CD4-positive, alpha-beta memory T cell (primary cell): ENCODE results near the gene ATP8A1. TPM values are rescaled to one million over a fixed set of nuclear protein-coding genes. Genes with fewer than 3 reads are reported as not detected.
"Not testable (repeated sequence)": the region's sequence is repeated elsewhere in the genome, so short reads cannot be mapped to it uniquely, and the experiment has no call there.

Source experiments
- CTCF ChIA-PET: fragments of 350-600 bp; sonication (Branson Sonifier 250); formaldehyde crosslinking; loops from one replicate; lab custom pipeline; 2021; ENCODE audit warnings: inconsistent platforms; ENCODE audit not compliant: partially characterized antibody; lab: Charles Lee
- POLR2A ChIA-PET: fragments of 350-600 bp; sonication (Branson Sonifier 250); formaldehyde crosslinking; loops from one replicate; lab custom pipeline; 2021; ENCODE audit not compliant: partially characterized antibody; lab: Charles Lee
- DNase-seq, 5 donors: peaks; one replicate each; pipeline versions ENCODE4 v3.0.0 to v3.0.0-alpha.2; 2020 to 2022; ENCODE audit warnings: mixed read lengths in 1 of 5
- H3K27ac ChIP-seq: one replicate; pipeline ENCODE4 v1.7.0; 2013; ENCODE audit warnings: low read depth, low read length
- H3K27me3 ChIP-seq: 2 replicates; pipeline ENCODE4 v1.7.0; 2013; ENCODE audit warnings: mild to moderate bottlenecking, low read length, moderate library complexity; ENCODE audit not compliant: insufficient read depth
- H3K36me3 ChIP-seq: 2 replicates; pipeline ENCODE4 v1.7.0; 2013; ENCODE audit warnings: mild to moderate bottlenecking, low read length, moderate library complexity; ENCODE audit not compliant: insufficient read depth
- H3K4me1 ChIP-seq: 2 replicates; pipeline ENCODE4 v1.7.0; 2013; ENCODE audit warnings: mild to moderate bottlenecking, low read length, moderate library complexity; ENCODE audit not compliant: insufficient read depth
- H3K4me3 ChIP-seq, 2 donors: one replicate each; pipeline ENCODE4 v1.7.0; 2013; ENCODE audit warnings: low read length in 2 of 2, mild to moderate bottlenecking in 1 of 2
- H3K9me3 ChIP-seq, 2 donors: one replicate each; pipeline ENCODE4 v1.7.0; 2013; ENCODE audit warnings: low read length in 2 of 2, control low read depth in 1 of 2; ENCODE audit not compliant: control insufficient read depth in 1 of 2
- H3K27ac Mint-ChIP-seq, 7 donors: one replicate each; pipeline ENCODE4 v1.8.0; 2020 to 2021; ENCODE audit warnings: mixed read lengths in 7 of 7, mild to moderate bottlenecking in 6 of 7, inconsistent platforms in 3 of 7, moderate library complexity in 3 of 7
- H3K27me3 Mint-ChIP-seq, 2 donors: one replicate each; pipeline ENCODE4 v1.8.0; 2020 to 2021; ENCODE audit warnings: mixed read lengths in 2 of 2
- H3K36me3 Mint-ChIP-seq, 2 donors: one replicate each; pipeline ENCODE4 v1.8.0; 2020 to 2021; ENCODE audit warnings: mixed read lengths in 2 of 2, inconsistent platforms in 1 of 2, mild to moderate bottlenecking in 1 of 2
- H3K4me1 Mint-ChIP-seq, 4 donors: one replicate each; pipeline ENCODE4 v1.8.0; 2020 to 2021; ENCODE audit warnings: mixed read lengths in 4 of 4, mild to moderate bottlenecking in 1 of 4
- H3K4me3 Mint-ChIP-seq, 8 donors: one replicate each; pipeline ENCODE4 v1.8.0; 2020 to 2021; ENCODE audit warnings: mixed read lengths in 8 of 8, mild to moderate bottlenecking in 7 of 8, moderate library complexity in 6 of 8, inconsistent platforms in 3 of 8
- H3K9me3 Mint-ChIP-seq, 8 donors: one replicate each; pipeline ENCODE4 v1.8.0; 2020 to 2021; ENCODE audit warnings: mixed read lengths in 8 of 8, mild to moderate bottlenecking in 5 of 8, inconsistent platforms in 3 of 8, moderate library complexity in 1 of 8
- intact Hi-C: fragments of 100-400 bp; cut with micrococcal nuclease; formaldehyde crosslinking; loops from one replicate; pipeline ENCODE4 v1.15.1; 2023
- polyA plus RNA-seq, 2 donors: library from polyadenylated mRNA; unstranded; fragments of 300-500 nt; fragmentation: Illumina TruSeq; gene quantifications; one replicate each; pipeline ENCODE4 v1.2.3, GENCODE V29; 2021
- total RNA-seq, 2 experiments: library from RNA; stranded (reverse); gene quantifications; one replicate each; pipeline ENCODE4 v1.2.3, GENCODE V29; 2021

ATP8A1 gene
- total and polyA plus RNA-seq, 4 experiments from 2014 or later = 4.3 to 33.5 (median 17.7) TPM

- H3K36me3 Mint-ChIP-seq = peaks cover 19 to 22% of the 10 kb centered on the region in 2 donors
- no peaks in the 10 kb centered on the region for H3K27me3 ChIP-seq
- no peaks in the 10 kb centered on the region for H3K9me3 Mint-ChIP-seq
- peaks cover 0 to 8% (median 4%) of the 10 kb centered on the region in 4 donors for H3K4me1 Mint-ChIP-seq
- no peak overlapping the region for H3K27ac Mint-ChIP-seq
- H3K4me3 Mint-ChIP-seq = no peak overlapping the region
- no peak overlapping the region for H3K4me3 ChIP-seq
- H3K4me1 ChIP-seq = no peaks in the 10 kb centered on the region
- no peak overlapping the region for H3K27ac ChIP-seq
- ChIA-PET CTCF (no interaction called here), POLR2A (no interaction called here)
- DNase-seq = no peak
- H3K36me3 ChIP-seq = no peaks in the 10 kb centered on the region
- intact Hi-C loops = no loop called here
- H3K9me3 ChIP-seq = no peaks in the 10 kb centered on the region
- no peaks in the 10 kb centered on the region for H3K27me3 Mint-ChIP-seq
Measured at GRCh38 chr4:42487230-42487629, 169.7 kb downstream of the ATP8A1 start.

GRCh38 chr4:42486156-42486555, 170.7 kb downstream of the ATP8A1 start:
- not testable (repeated sequence) for H3K36me3 ChIP-seq

DNA sequence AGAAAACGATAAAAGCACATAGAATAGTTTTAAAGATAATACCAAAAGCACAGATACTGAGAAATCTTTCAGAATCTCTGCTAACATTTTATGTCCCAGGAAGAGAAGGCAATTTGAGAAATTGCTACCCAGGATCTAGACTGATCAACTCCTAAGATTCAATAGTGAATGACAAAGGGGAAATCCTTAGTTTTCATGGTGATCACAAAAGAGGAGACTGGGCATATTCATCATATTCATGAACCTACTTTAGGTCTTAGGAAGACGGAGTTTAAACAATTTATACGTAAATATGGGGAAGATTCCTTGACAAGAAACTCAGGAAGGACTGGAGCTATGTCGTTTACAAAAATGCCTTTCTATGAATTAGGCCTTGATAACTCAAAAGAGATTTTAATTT, 172.3 kb downstream of the ATP8A1 start:
- Histone ChIP-seq H3K4me1 (no peaks in the 10 kb centered on the region), H3K27me3 (no peaks in the 10 kb centered on the region), H3K36me3 (no peaks in the 10 kb centered on the region), H3K9me3 (no peaks in the 10 kb centered on the region), H3K27ac (no peak overlapping the region), H3K4me3 (no peak overlapping the region)
- H3K27me3 Mint-ChIP-seq = no peaks in the 10 kb centered on the region
- intact Hi-C loops = no loop called here
- ChIA-PET POLR2A (no interaction called here), CTCF (no interaction called here)
- peaks cover 0 to 4% (median 0%) of the 10 kb centered on the region in 4 donors for H3K4me1 Mint-ChIP-seq
- no peak overlapping the region for H3K4me3 Mint-ChIP-seq
- H3K9me3 Mint-ChIP-seq = no peaks in the 10 kb centered on the region
- no peak for DNase-seq
- peaks cover 15 to 19% of the 10 kb centered on the region in 2 donors for H3K36me3 Mint-ChIP-seq
- H3K27ac Mint-ChIP-seq = no peak overlapping the region

More at GRCh38 chr4:42486156-42486555, 170.7 kb downstream of the ATP8A1 start:
- CTCF ChIA-PET, H3K9me3 Mint-ChIP-seq, DNase-seq, H3K27ac ChIP-seq, H3K27me3 ChIP-seq, H3K4me3 ChIP-seq, H3K27me3 Mint-ChIP-seq, intact Hi-C loops, H3K4me1 Mint-ChIP-seq, H3K9me3 ChIP-seq, POLR2A ChIA-PET, H3K4me1 ChIP-seq, H3K27ac Mint-ChIP-seq, H3K4me3 Mint-ChIP-seq: not testable (repeated sequence)
- H3K36me3 Mint-ChIP-seq = peaks cover 15 to 19% of the 10 kb centered on the region in 2 donors

GRCh38 chr4:42483426-42484379, 173.2 kb downstream of the ATP8A1 start:
- no peaks in the 10 kb centered on the region for H3K27me3 Mint-ChIP-seq
- H3K36me3 Mint-ChIP-seq = peaks cover 20 to 25% of the 10 kb centered on the region in 2 donors
- POLR2A ChIA-PET = no interaction called here
- no peaks in the 10 kb centered on the region for H3K36me3 ChIP-seq
- no peaks in the 10 kb centered on the region for H3K4me1 ChIP-seq
- no peak overlapping the region for H3K4me3 ChIP-seq
- DNase-seq = no peak
- H3K9me3 ChIP-seq = no peaks in the 10 kb centered on the region
- CTCF ChIA-PET = no interaction called here
- no peaks in the 10 kb centered on the region for H3K27me3 ChIP-seq
- H3K4me3 Mint-ChIP-seq = no peak overlapping the region
- H3K27ac ChIP-seq = no peak overlapping the region
- intact Hi-C loops = no loop called here
- no peak overlapping the region for H3K27ac Mint-ChIP-seq
- peaks cover 0 to 4% (median 0%) of the 10 kb centered on the region in 4 donors for H3K4me1 Mint-ChIP-seq
- no peaks in the 10 kb centered on the region for H3K9me3 Mint-ChIP-seq

DNA sequence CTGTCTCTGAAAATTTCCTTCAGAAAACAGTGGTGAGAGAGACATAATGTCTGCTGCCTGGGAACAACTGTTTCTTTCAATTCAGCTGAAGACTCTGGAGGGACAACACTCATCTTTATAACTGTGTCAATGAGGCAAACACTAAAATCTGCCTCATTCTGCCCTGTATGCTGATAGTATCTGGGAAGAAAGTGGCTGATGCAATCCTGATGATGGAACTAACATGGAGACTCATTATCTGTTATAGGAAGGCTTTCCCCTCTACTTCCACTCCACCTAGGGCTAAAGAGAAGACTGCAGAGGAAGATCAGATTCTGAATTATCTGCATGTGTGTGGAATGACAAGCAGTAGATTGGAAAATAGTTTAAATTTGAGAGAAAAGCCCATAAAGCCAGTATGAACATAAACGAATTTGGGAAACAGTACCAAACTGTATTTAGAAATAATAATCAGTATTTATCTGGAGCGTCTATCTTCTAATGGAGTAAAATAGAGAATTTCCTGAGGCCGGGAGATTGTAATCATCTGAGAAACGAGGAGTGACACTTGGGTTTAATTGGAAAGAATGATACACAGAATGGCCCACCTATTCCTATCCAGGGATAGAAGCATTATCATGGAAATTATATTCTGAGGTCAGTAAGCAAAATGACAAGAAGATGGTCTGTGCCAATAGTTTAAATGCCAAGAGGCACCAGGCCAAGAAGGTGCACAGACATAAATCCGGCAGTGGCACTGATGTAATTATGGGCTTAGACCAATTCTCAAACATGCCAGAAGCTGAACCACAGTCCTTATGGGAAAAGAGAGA, 174.2 kb downstream of the ATP8A1 start:
- Mint-ChIP-seq H3K36me3 (peaks cover 22% of the 10 kb centered on the region in 2 donors), H3K4me3 (no peak overlapping the region), H3K27ac (no peak overlapping the region), H3K4me1 (peaks cover 0 to 3% (median 0%) of the 10 kb centered on the region in 4 donors), H3K27me3 (no peaks in the 10 kb centered on the region), H3K9me3 (no peaks in the 10 kb centered on the region)
- intact Hi-C loops = no loop called here
- Histone ChIP-seq H3K4me1 (no peaks in the 10 kb centered on the region), H3K36me3 (no peaks in the 10 kb centered on the region), H3K9me3 (no peaks in the 10 kb centered on the region), H3K27me3 (no peaks in the 10 kb centered on the region), H3K4me3 (no peak overlapping the region), H3K27ac (no peak overlapping the region)
- CTCF ChIA-PET = interaction anchor here (0.7 to 1.2 kb wide), 2 partner anchors 36 to 39 kb away, joined by 3 read pairs; no protein-coding TSS in a partner anchor
- POLR2A ChIA-PET = no interaction called here
- DNase-seq = no peak

- Mint-ChIP-seq H3K9me3 (no peaks in the 10 kb centered on the region), H3K27ac (no peak overlapping the region), H3K36me3 (peaks cover 18 to 34% of the 10 kb centered on the region in 2 donors), H3K4me1 (peaks cover 0 to 3% (median 0%) of the 10 kb centered on the region in 4 donors), H3K4me3 (no peak overlapping the region), H3K27me3 (no peaks in the 10 kb centered on the region)
- Histone ChIP-seq H3K4me3 (no peak overlapping the region), H3K9me3 (no peaks in the 10 kb centered on the region), H3K4me1 (no peaks in the 10 kb centered on the region), H3K27me3 (no peaks in the 10 kb centered on the region), H3K36me3 (no peaks in the 10 kb centered on the region), H3K27ac (no peak overlapping the region)
- DNase-seq = no peak
- ChIA-PET CTCF (no interaction called here), POLR2A (no interaction called here)
- intact Hi-C loops = no loop called here
Measured at GRCh38 chr4:42480717-42481116, 176.2 kb downstream of the ATP8A1 start.

DNA sequence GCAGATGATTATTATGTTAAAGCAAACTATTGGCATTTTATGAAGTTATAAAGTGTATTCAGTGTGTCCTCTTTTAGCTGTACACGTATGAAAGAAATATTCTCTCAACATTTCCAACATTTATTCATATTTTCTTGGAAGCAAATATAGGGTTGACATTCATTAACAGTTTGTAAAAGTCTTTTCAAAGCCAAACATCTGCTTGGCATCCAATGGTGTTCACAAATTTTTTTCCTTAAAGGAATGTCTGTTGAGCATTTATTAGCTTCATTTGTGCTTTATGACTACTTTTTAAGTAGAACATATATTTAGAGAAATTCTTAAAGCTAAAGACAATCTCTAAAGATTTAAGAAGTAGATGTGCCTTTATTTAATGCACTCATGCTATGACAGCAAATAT, 176.6 kb downstream of the ATP8A1 start:
- H3K27me3 Mint-ChIP-seq = no peaks in the 10 kb centered on the region
- POLR2A ChIA-PET = no interaction called here
- H3K36me3 Mint-ChIP-seq = peaks cover 16 to 35% of the 10 kb centered on the region in 2 donors
- H3K9me3 ChIP-seq = no peaks in the 10 kb centered on the region
- no peak overlapping the region for H3K4me3 Mint-ChIP-seq
- no peak for DNase-seq
- no peaks in the 10 kb centered on the region for H3K4me1 ChIP-seq
- no peak overlapping the region for H3K4me3 ChIP-seq
- H3K36me3 ChIP-seq = no peaks in the 10 kb centered on the region
- CTCF ChIA-PET = no interaction called here
- no peaks in the 10 kb centered on the region for H3K27me3 ChIP-seq
- H3K9me3 Mint-ChIP-seq = no peaks in the 10 kb centered on the region
- H3K27ac Mint-ChIP-seq = no peak overlapping the region
- peaks cover 0 to 3% (median 0%) of the 10 kb centered on the region in 4 donors for H3K4me1 Mint-ChIP-seq
- H3K27ac ChIP-seq = no peak overlapping the region
- intact Hi-C loops = no loop called here
